ENCODE measurements around the gene HOXC9.
A peak's percentile ranks its signal among the peaks of the same experiment; 100 is the strongest.

HOXC9 gene

DNA sequence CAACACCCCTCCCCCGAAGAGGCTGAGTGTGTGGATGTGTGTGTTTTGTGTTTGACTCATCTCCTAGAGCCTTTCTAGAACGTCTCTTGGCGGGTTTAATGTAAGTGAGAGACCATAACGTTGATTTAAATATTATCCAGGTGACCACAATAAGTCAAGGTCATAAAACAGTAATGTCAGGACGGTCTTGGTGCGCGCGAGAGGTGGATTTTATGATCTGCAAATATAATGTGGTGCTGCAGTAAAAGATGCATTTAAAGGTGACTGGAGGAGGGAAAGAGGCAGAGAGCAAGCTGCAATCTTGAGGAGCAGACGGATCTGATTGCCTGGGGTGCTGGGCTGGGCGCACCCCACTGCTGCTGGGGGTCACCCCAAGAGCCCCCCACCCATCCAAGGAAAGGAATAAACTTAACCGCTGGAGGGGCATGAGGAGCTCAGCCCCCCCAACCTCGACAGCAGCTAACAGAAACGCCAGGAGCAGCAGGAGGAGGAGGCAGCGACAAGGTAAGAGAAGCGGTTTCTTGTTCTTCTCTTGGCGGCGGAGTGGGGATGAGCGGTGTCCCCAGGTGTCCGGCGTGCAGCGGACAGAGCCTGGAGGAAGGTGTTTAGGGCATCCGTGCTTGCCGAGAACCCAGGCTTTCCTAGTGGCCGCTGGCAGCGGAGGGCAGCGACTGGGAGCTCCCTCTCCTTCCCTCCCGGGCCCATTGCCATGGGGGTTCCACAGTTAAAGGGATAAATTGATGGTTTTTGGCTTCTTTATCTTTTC is 9.5 kb upstream of the HOXC9 start:
- H3K4me3 ChIP-seq (ENCODE audit: low read length in 2 of 2): no peak overlapping the region
- no peak overlapping the region for H3K27ac ChIP-seq (ENCODE audit: low read depth in 2 of 2, low read length in 2 of 2)
- no peaks in the 10 kb centered on the region for H3K36me3 ChIP-seq (ENCODE audit: control insufficient read depth in 2 of 2, insufficient read depth in 2 of 2, low read length in 2 of 2)

DNA sequence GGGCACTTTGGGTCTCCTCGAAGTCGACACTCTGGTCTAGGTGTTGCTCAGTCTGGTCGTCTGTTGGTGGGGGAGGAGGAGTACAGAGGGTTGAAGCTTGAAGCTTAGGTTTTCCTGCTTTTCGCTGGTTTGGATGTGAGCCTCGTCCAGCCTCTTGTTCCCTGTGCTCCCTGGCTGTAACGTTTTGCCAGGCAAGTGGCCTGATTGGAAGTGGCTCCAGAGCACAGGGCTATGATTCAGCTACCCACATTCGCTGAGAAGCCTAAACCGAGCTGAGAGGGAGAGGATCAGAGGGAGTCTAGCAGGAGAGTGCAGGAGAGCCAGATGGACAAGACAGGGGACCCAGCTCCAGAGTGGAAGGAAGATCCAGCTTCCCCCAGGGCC is 8.9 kb upstream of the HOXC9 start:
- H3K4me1 ChIP-seq (ENCODE audit: control insufficient read depth in 2 of 2, insufficient read depth in 2 of 2, low read length in 2 of 2): peaks cover 15 to 16% of the 10 kb centered on the region in 2 donors

More for the DNA sequence above, 9.5 kb upstream of the HOXC9 start:
- Histone ChIP-seq H3K27me3 (ENCODE audit: control insufficient read depth in 2 of 2, insufficient read depth in 2 of 2, low read length in 2 of 2) (peaks cover 93 to 96% of the 10 kb centered on the region in 2 donors), H3K9ac (ENCODE audit: low read depth in 1 of 2, low read length in 2 of 2) (no peak overlapping the region), H3K9me3 (ENCODE audit: control insufficient read depth in 2 of 2, low read length in 2 of 2) (no peaks in the 10 kb centered on the region), H3K4me1 (ENCODE audit: control insufficient read depth in 2 of 2, insufficient read depth in 2 of 2, low read length in 2 of 2) (peaks cover 11 to 15% of the 10 kb centered on the region in 2 donors)

DNA sequence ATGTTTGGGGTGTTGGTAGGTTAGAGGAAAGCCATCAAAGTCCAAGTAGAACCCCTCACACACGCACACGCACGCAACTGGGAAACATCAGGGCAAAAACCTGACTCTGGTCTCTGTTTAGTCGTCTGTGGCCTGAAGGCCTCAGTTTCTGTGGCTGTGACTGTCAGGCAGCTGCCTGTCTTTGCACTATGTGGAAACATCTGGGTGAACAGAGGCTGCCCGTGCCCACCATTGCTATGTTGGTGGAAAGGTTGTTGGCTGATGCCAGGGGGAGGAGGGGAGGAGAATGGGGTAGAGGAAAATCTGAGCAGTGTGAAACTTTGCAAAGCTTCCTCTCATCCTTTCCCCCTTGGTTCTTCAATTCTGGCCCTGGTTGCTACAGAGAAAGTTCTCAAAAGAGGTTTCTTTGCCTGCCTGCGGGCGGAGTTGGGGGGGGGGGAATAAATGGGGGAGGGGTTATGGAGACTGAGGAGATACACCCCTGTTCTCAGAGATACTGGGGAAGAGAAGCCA is 7.5 kb upstream of the HOXC9 start:
- peaks cover 91 to 97% of the 10 kb centered on the region in 2 donors for H3K27me3 ChIP-seq (ENCODE audit: control insufficient read depth in 2 of 2, insufficient read depth in 2 of 2, low read length in 2 of 2)
- no peak overlapping the region for H3K4me3 ChIP-seq (ENCODE audit: low read length in 2 of 2)
- no peak overlapping the region for H3K9ac ChIP-seq (ENCODE audit: low read depth in 1 of 2, low read length in 2 of 2)
- peaks cover 18 to 19% of the 10 kb centered on the region in 2 donors for H3K4me1 ChIP-seq (ENCODE audit: control insufficient read depth in 2 of 2, insufficient read depth in 2 of 2, low read length in 2 of 2)
- no peaks in the 10 kb centered on the region for H3K36me3 ChIP-seq (ENCODE audit: control insufficient read depth in 2 of 2, insufficient read depth in 2 of 2, low read length in 2 of 2)
- H3K9me3 ChIP-seq (ENCODE audit: control insufficient read depth in 2 of 2, low read length in 2 of 2): no peaks in the 10 kb centered on the region
- H3K27ac ChIP-seq (ENCODE audit: low read depth in 2 of 2, low read length in 2 of 2): no peak overlapping the region

More for the DNA sequence above, 8.9 kb upstream of the HOXC9 start:
- no peaks in the 10 kb centered on the region for H3K36me3 ChIP-seq (ENCODE audit: control insufficient read depth in 2 of 2, insufficient read depth in 2 of 2, low read length in 2 of 2)
- no peak overlapping the region for H3K27ac ChIP-seq (ENCODE audit: low read depth in 2 of 2, low read length in 2 of 2)
- H3K27me3 ChIP-seq (ENCODE audit: control insufficient read depth in 2 of 2, insufficient read depth in 2 of 2, low read length in 2 of 2): peaks cover 91 to 96% of the 10 kb centered on the region in 2 donors
- no peak overlapping the region for H3K9ac ChIP-seq (ENCODE audit: low read depth in 1 of 2, low read length in 2 of 2)
- H3K4me3 ChIP-seq (ENCODE audit: low read length in 2 of 2): no peak overlapping the region
- H3K9me3 ChIP-seq (ENCODE audit: control insufficient read depth in 2 of 2, low read length in 2 of 2): no peaks in the 10 kb centered on the region

DNA sequence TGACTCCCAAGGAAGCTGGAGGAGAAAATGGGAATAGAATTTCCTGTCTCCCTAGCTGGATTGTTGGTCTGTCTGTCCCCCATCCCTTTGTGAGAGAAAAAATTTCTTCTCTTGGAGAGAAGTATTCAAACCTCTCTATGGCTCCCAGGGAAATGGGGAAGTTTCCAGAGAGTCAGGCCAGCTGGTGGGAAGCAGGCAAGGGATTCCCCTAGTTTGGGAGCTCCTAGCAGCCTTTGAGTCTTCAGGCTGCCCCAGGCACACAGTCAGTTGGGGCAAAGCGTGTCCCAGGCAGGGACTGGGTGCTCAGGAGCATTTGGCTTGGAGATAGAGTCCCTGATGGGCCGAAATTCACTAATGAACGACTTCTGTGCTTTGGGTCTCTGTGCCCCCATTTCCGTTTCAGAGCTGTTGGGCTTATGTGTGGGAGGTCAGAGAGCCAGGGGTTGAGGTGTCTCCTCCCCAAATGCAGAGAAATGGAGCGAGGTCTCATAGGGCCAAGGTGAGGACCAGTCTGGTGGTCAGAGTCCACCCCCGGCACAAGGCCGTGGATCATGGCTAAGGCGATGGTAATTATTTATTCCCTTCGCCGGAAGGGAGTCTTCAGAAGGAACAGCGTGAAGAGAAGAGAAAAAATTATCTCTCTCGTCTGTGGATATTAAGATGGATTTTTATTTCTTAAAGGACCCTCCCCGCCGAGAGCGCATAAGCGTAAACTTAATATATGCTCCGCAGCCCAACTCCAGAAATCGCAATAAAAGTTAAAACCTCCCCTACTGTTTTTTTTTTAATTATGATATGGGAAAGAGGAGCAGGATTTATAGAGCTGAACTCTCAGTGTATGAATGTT is 6.6 kb upstream of the HOXC9 start:
- Histone ChIP-seq H3K27ac (ENCODE audit: low read depth in 2 of 2, low read length in 2 of 2) (no peak overlapping the region), H3K36me3 (ENCODE audit: control insufficient read depth in 2 of 2, insufficient read depth in 2 of 2, low read length in 2 of 2) (no peaks in the 10 kb centered on the region), H3K27me3 (ENCODE audit: control insufficient read depth in 2 of 2, insufficient read depth in 2 of 2, low read length in 2 of 2) (peaks cover 90 to 97% of the 10 kb centered on the region in 2 donors), H3K4me3 (ENCODE audit: low read length in 2 of 2) (no peak overlapping the region), H3K4me1 (ENCODE audit: control insufficient read depth in 2 of 2, insufficient read depth in 2 of 2, low read length in 2 of 2) (peaks cover 18 to 19% of the 10 kb centered on the region in 2 donors), H3K9me3 (ENCODE audit: control insufficient read depth in 2 of 2, low read length in 2 of 2) (no peaks in the 10 kb centered on the region), H3K9ac (ENCODE audit: low read depth in 1 of 2, low read length in 2 of 2) (no peak overlapping the region)

DNA sequence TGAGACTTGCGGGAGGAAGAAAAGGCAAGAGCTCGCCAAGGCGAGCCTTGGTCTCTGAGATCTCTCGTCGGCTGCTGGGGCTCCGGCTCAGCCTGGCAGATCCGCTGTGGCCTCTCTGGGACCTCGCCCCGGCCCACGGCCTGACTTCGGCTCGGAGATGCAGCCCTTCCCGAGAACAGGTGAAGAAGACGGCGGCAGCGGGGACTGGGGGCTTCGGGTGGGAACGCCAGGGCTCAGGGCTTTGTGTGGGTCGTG is 6.0 kb upstream of the HOXC9 start:
- H3K27ac ChIP-seq (ENCODE audit: low read depth in 2 of 2, low read length in 2 of 2): no peak overlapping the region
- H3K9me3 ChIP-seq (ENCODE audit: control insufficient read depth in 2 of 2, low read length in 2 of 2): no peaks in the 10 kb centered on the region
- H3K9ac ChIP-seq (ENCODE audit: low read depth in 1 of 2, low read length in 2 of 2): no peak overlapping the region
- peaks cover 91 to 97% of the 10 kb centered on the region in 2 donors for H3K27me3 ChIP-seq (ENCODE audit: control insufficient read depth in 2 of 2, insufficient read depth in 2 of 2, low read length in 2 of 2)
- no peaks in the 10 kb centered on the region for H3K36me3 ChIP-seq (ENCODE audit: control insufficient read depth in 2 of 2, insufficient read depth in 2 of 2, low read length in 2 of 2)
- no peak overlapping the region for H3K4me3 ChIP-seq (ENCODE audit: low read length in 2 of 2)
- peaks cover 18 to 19% of the 10 kb centered on the region in 2 donors for H3K4me1 ChIP-seq (ENCODE audit: control insufficient read depth in 2 of 2, insufficient read depth in 2 of 2, low read length in 2 of 2)

DNA sequence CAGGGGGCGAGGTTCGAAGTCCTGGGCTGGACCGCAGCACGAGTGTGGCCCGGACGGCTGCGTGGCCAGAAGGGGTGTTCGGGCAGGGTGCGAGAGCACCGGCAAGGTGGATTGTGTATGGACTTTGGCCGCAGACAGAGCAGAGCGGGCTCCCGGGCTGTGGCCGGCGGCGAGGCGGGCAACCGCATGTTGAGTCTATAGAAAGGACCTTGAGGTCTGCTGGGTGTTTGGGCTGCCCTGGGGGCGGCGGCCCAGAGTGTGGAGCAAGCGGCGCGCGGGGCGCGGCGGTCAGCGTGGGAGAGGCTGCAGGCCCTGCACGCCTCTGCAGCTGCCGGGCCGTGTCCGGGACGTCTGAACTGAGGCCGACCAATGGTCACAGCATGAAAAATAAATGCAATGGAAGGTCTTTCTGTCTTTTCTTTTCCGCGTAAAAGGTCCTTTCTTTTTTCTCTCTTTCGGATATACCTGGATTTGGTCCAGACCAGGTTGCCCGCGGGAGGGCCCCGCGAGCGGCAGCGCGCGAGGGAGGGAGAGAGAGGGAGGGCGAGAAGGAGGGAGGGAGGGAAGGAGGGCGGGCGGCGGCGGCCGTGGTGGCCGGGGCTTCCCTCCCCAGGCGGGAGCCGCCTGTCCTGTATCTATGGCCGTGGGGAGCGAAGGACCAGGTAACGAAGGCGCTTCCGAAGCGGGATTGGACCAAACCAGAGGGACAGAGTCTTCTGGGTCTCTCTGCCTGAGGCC is 5.5 kb upstream of the HOXC9 start:
- Histone ChIP-seq H3K9ac (ENCODE audit: low read depth in 1 of 2, low read length in 2 of 2) (no peak overlapping the region), H3K36me3 (ENCODE audit: control insufficient read depth in 2 of 2, insufficient read depth in 2 of 2, low read length in 2 of 2) (no peaks in the 10 kb centered on the region), H3K4me3 (ENCODE audit: low read length in 2 of 2) (no peak overlapping the region), H3K4me1 (ENCODE audit: control insufficient read depth in 2 of 2, insufficient read depth in 2 of 2, low read length in 2 of 2) (peaks cover 16 to 18% of the 10 kb centered on the region in 2 donors), H3K9me3 (ENCODE audit: control insufficient read depth in 2 of 2, low read length in 2 of 2) (no peaks in the 10 kb centered on the region), H3K27me3 (ENCODE audit: control insufficient read depth in 2 of 2, insufficient read depth in 2 of 2, low read length in 2 of 2) (peaks cover 87 to 94% of the 10 kb centered on the region in 2 donors), H3K27ac (ENCODE audit: low read depth in 2 of 2, low read length in 2 of 2) (no peak overlapping the region)

DNA sequence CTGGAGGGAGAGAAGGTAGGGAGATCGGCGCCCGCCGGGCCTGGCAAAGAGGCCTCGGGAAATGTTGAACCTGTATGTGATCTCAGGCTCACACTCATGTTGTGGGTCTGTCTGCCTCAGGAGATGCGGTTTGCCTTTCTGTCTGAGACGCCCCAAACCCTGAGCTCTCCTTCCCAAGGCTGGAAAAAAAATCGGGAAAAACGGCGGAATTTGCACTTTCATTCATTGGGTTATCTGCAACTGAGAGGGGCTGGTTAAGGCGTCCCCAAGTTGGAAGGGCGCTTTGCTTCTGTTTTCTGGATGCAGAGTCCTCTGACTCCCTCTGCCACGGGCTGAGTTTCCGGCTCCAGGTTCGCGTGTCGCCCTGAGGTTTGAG is 5.0 kb upstream of the HOXC9 start:
- Histone ChIP-seq H3K4me1 (ENCODE audit: control insufficient read depth in 2 of 2, insufficient read depth in 2 of 2, low read length in 2 of 2) (peaks cover 18 to 19% of the 10 kb centered on the region in 2 donors), H3K4me3 (ENCODE audit: low read length in 2 of 2) (no peak overlapping the region), H3K9ac (ENCODE audit: low read depth in 1 of 2, low read length in 2 of 2) (no peak overlapping the region), H3K9me3 (ENCODE audit: control insufficient read depth in 2 of 2, low read length in 2 of 2) (no peaks in the 10 kb centered on the region), H3K27ac (ENCODE audit: low read depth in 2 of 2, low read length in 2 of 2) (no peak overlapping the region), H3K27me3 (ENCODE audit: control insufficient read depth in 2 of 2, insufficient read depth in 2 of 2, low read length in 2 of 2) (peaks cover 89 to 94% of the 10 kb centered on the region in 2 donors), H3K36me3 (ENCODE audit: control insufficient read depth in 2 of 2, insufficient read depth in 2 of 2, low read length in 2 of 2) (no peaks in the 10 kb centered on the region)

DNA sequence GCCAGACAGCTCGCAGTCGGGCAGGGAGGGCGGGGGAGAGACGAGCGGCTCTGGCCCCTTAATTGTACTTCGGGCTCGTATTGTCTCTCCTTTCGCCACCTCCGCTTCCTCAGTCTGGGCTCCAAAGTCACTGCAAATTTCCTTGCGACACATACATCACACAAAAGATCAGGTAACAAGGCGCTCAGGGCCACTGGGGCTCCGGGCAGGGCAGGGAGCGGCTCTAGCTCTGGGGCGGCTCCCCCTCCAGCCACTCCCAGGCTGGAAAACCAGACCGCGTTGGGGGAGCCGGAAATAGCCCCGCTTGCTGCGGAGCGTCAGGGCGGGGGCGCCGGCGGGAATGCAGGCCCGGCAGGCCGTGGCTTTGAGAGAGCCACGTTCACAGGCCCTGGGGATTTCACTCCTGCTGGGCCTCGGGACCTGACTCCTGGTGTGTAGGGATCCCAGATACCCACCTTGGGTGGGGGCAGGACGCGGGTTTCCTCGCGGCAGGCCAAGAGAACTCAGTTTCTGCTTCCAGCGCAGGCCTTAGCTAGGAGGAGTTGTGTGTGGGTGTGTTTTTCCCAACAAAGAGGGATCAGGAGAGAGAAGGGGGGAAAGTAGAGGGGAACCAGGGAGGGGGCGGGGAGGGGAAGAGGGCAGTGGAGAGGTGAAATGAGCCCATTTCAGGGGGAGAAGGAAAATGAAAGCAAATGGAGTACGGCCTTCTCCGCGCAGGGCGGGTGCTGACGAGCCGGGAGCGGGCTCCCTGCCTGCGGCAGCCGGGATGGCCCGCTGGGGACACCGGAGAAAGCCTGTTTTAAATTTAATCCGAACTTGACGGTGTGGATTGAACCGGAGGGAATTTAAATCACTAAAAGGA is 4.4 kb upstream of the HOXC9 start:
- Histone ChIP-seq H3K9me3 (ENCODE audit: control insufficient read depth in 2 of 2, low read length in 2 of 2) (no peaks in the 10 kb centered on the region), H3K27ac (ENCODE audit: low read depth in 2 of 2, low read length in 2 of 2) (no peak overlapping the region), H3K27me3 (ENCODE audit: control insufficient read depth in 2 of 2, insufficient read depth in 2 of 2, low read length in 2 of 2) (peaks cover 88 to 94% of the 10 kb centered on the region in 2 donors), H3K36me3 (ENCODE audit: control insufficient read depth in 2 of 2, insufficient read depth in 2 of 2, low read length in 2 of 2) (no peaks in the 10 kb centered on the region), H3K9ac (ENCODE audit: low read depth in 1 of 2, low read length in 2 of 2) (no peak overlapping the region), H3K4me1 (ENCODE audit: control insufficient read depth in 2 of 2, insufficient read depth in 2 of 2, low read length in 2 of 2) (peaks cover 18 to 20% of the 10 kb centered on the region in 2 donors), H3K4me3 (ENCODE audit: low read length in 2 of 2) (peak overlapping the region; percentile 56 to 63)
